HepG2 (cell line): ENCODE measurements around the gene GABBR2. TPM values are rescaled to one million over a fixed set of nuclear protein-coding genes. Genes with fewer than 3 reads are reported as not detected.

Source experiments
- ATAC-seq: fragments of 200-7000 bp; cut with Tn5 transposase; 3 replicates; pipeline ENCODE4 v1.9.1; 2020; ENCODE audit warnings: mild to moderate bottlenecking, moderate library complexity
- BruUV-seq: library from RNA; stranded (reverse); fragments of 400-500 nt; replicated peaks from 2 replicates; lab custom pipeline; 2021; lab: Mats Ljungman, UMichigan
- CTCF ChIA-PET: fragments of 300-600 bp; formaldehyde crosslinking; extraction: SDS; loops from one replicate; lab custom pipeline; 2021; ENCODE audit warnings: low total read pairs, inconsistent platforms, low intra/inter-chr PET ratio; lab: Yijun Ruan, JAX
- POLR2A ChIA-PET: fragments of 350-600 bp; sonication (Branson Sonifier 250); formaldehyde crosslinking; loops from one replicate; lab custom pipeline; 2020; ENCODE audit warnings: antibody characterized with exemption, inconsistent platforms; lab: Yijun Ruan, JAX
- DNase-seq: peaks from one replicate; pipeline ENCODE4 v3.0.0-alpha.2; 2015; ENCODE audit warnings: low spot score
- FAIRE-seq: peaks from 3 replicates; lab custom pipeline; 2011; peaks lifted over from hg19 to GRCh38; lab: Jason Lieb, UNC
- H2AFZ ChIP-seq: one replicate; pipeline ENCODE4 v1.6.1; 2011; ENCODE audit warnings: low read length, inconsistent platforms
- H3K27ac ChIP-seq: fragments of 300-600 bp; 3 replicates; pipeline ENCODE4 v1.8.0; 2011; ENCODE audit warnings: mixed run types, mild to moderate bottlenecking, mixed read lengths, low read length, inconsistent platforms; ENCODE audit not compliant: insufficient read depth; ENCODE audit errors: extremely low read length
- H3K27me3 ChIP-seq, 2 experiments: fragments of 200-600 bp in 1 of 2; 2 replicates in 1 of 2; 3 replicates in 1 of 2; pipeline versions ENCODE4 v1.6.0 to v1.8.0; 2011; ENCODE audit warnings: low read length in 2 of 2, mild to moderate bottlenecking in 2 of 2, moderate library complexity in 2 of 2, inconsistent platforms in 1 of 2; ENCODE audit not compliant: insufficient read depth in 2 of 2, control insufficient read depth in 1 of 2
- H3K36me3 ChIP-seq, 2 experiments: fragments of 200-600 bp in 1 of 2; replicated peaks in 1 of 2; 2 replicates in 1 of 2; 3 replicates in 1 of 2; pipeline versions ENCODE4 v1.5.1 to v1.8.0; 2011; ENCODE audit warnings: low read length in 2 of 2, inconsistent platforms in 1 of 2; ENCODE audit not compliant: insufficient read depth in 2 of 2, control insufficient read depth in 1 of 2
- H3K4me1 ChIP-seq: 2 replicates; pipeline ENCODE4 v1.5.1; 2012; ENCODE audit warnings: low read length, inconsistent platforms; ENCODE audit not compliant: insufficient read depth
- H3K4me2 ChIP-seq: 2 replicates; pipeline ENCODE4 v1.6.0; 2011; ENCODE audit warnings: low read depth, low read length, inconsistent platforms
- H3K4me3 ChIP-seq, 3 experiments: fragments of 200-600 bp in 1 of 3; sonication (generic), shearing (Covaris generic) in 1 of 3; replicated peaks in 1 of 3; 2 replicates each; pipeline ENCODE4 v1.5.1; 2011 to 2016; ENCODE audit warnings: low read length in 3 of 3, inconsistent platforms in 2 of 3, low read depth in 2 of 3, mild to moderate bottlenecking in 2 of 3, control low read depth in 1 of 3, mixed read lengths in 1 of 3; ENCODE audit not compliant: insufficient read depth in 1 of 3
- H3K79me2 ChIP-seq: one replicate; pipeline ENCODE4 v1.6.1; 2011; ENCODE audit warnings: low read length, inconsistent platforms; ENCODE audit not compliant: insufficient read depth
- H3K9ac ChIP-seq: 2 replicates; pipeline ENCODE4 v1.6.0; 2011; ENCODE audit warnings: mild to moderate bottlenecking, low read depth, low read length, inconsistent platforms; ENCODE audit not compliant: insufficient read depth
- H3K9me3 ChIP-seq: 2 replicates; pipeline ENCODE4 v1.5.1; 2012; ENCODE audit warnings: mild to moderate bottlenecking, low read length
- H4K20me1 ChIP-seq: 2 replicates; pipeline ENCODE4 v1.6.0; 2011; ENCODE audit warnings: inconsistent platforms, mild to moderate bottlenecking, low read length, moderate library complexity; ENCODE audit not compliant: insufficient read depth
- RNF2 ChIP-seq: fragments of 450-650 bp; conservative IDR thresholded peaks from 2 replicates; pipeline ENCODE4 v1.6.1; 2016; ENCODE audit warnings: low read depth
- SIN3A ChIP-seq: IDR thresholded peaks from 2 replicates; pipeline ENCODE4 v1.6.1; 2011; ENCODE audit warnings: low read depth, mild to moderate bottlenecking, control low read depth, low read length, borderline replicate concordance
- SIX1 ChIP-seq: sonication (generic); formaldehyde crosslinking; IDR thresholded peaks from 2 replicates; pipeline ENCODE4 v1.4.0; 2020; ENCODE audit warnings: missing genetic modification reagents, borderline replicate concordance
- SMARCE1 ChIP-seq: fragments of 450-650 bp; IDR thresholded peaks from 2 replicates; pipeline ENCODE4 v1.6.1; 2017; ENCODE audit warnings: borderline replicate concordance
- SP2 ChIP-seq: sonication (generic); formaldehyde crosslinking; IDR thresholded peaks from 2 replicates; pipeline ENCODE4 v1.5.1; 2020; ENCODE audit warnings: mild to moderate bottlenecking, missing genetic modification reagents
- SP4 ChIP-seq: sonication (generic); formaldehyde crosslinking; IDR thresholded peaks from 2 replicates; pipeline ENCODE4 v1.8.1; 2023; ENCODE audit warnings: mild to moderate bottlenecking, missing genetic modification reagents
- STAT5B ChIP-seq: sonication (generic); formaldehyde crosslinking; IDR thresholded peaks from 2 replicates; pipeline ENCODE4 v1.4.0; 2020; ENCODE audit warnings: missing genetic modification reagents
- ZEB1 ChIP-seq: IDR thresholded peaks from 2 replicates; pipeline ENCODE4 v1.6.1; 2012; ENCODE audit warnings: mild to moderate bottlenecking, low read depth, inconsistent platforms; ENCODE audit not compliant: insufficient replicate concordance
- ZNF850 ChIP-seq: sonication (generic); formaldehyde crosslinking; conservative IDR thresholded peaks from 2 replicates; pipeline ENCODE4 v1.9.0; 2021; ENCODE audit warnings: mild to moderate bottlenecking, missing genetic modification reagents
- WGBS: methylation state at CpG from one replicate; pipeline ENCODE4 v1.1.6; 2017; ENCODE audit warnings: low lambda C conversion rate; 5-methylcytosine and 5-hydroxymethylcytosine counted together
- in situ Hi-C: cut with HindIII; loops from 2 replicates; pipeline ENCODE4 v1.10.0; 2017; ENCODE audit warnings: low pct_unique_long_range_greater_than_20kb; ENCODE audit not compliant: extremely low pct_ligation_motif_present
- intact Hi-C: fragments of 100-400 bp; cut with micrococcal nuclease; formaldehyde crosslinking; loops from one replicate; pipeline ENCODE4 v1.10.0; 2022; ENCODE audit not compliant: unreplicated experiment
- polyA plus RNA-seq, 8 experiments: library from polyadenylated mRNA; depleted of rRNA in 3 of 8; stranded (reverse) in 7 of 8; unstranded in 1 of 8; fragments of >200 nt; fragmentation: Illumina TruSeq in 4 of 8; extraction: Trizol in 4 of 8; gene quantifications; 2 replicates each; pipeline versions ENCODE4 v1.2.1 to v1.2.3, GENCODE V29; 2011 to 2016; ENCODE audit warnings: low read depth in 4 of 8, missing spikeins in 1 of 8, mixed read lengths in 1 of 8; ENCODE audit not compliant: insufficient read depth in 1 of 8
- total RNA-seq, 5 experiments: library from RNA; depleted of rRNA; stranded (reverse); fragments of >200 nt; fragmentation: Illumina TruSeq; extraction: Trizol; gene quantifications; 2 replicates each; pipeline ENCODE4 v1.2.3, GENCODE V29; 2016; ENCODE audit warnings: low read depth in 1 of 5
- TF ChIP-seq, protein P1 (sequence below): sonication (generic); formaldehyde crosslinking; IDR thresholded peaks from 2 replicates; pipeline ENCODE4 v1.8.0; 2022; ENCODE audit warnings: missing genetic modification reagents, mild to moderate bottlenecking, moderate library complexity, borderline replicate concordance
- TF ChIP-seq, protein P2 (sequence below): sonication (generic); formaldehyde crosslinking; IDR thresholded peaks from 2 replicates; pipeline ENCODE4 v1.5.1; 2020; ENCODE audit warnings: missing genetic modification reagents, mild to moderate bottlenecking, borderline replicate concordance
- TF ChIP-seq, protein P3 (sequence below): IDR thresholded peaks from 2 replicates; pipeline ENCODE4 v1.6.1; 2018; ENCODE audit warnings: missing genetic modification reagents
- TF ChIP-seq, protein P4 (sequence below): sonication (generic); formaldehyde crosslinking; IDR thresholded peaks from 2 replicates; pipeline ENCODE4 v1.8.1; 2023; ENCODE audit warnings: missing genetic modification reagents, mild to moderate bottlenecking, borderline replicate concordance

The GABBR2 gene
- total and polyA plus RNA-seq, 2 of the 13 experiments (the other 11 are each of a cell fraction or from before 2014, with no cell fraction given): 0.02 TPM; not detected in 1

DNA sequence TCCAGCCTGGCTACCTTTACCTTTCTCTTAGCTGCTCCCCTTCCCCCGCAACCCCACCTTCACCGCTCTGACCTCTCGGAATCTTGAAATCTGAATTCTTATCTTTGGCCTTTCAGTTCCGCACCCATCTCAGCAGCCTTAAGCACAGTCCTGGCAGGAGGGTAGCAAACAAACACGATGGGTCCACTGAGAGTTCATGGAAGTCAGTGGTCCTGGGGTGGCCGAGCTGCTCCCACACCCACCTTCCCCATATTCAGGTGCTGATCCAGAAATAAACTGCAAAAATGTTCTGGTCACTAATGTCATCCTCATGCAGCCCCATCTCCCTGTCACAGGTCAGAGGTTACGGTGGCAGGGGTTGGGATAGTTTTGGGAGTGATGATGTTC is 393.7 kb downstream of the GABBR2 start (continued):
- TF ChIP-seq, protein P1, sequence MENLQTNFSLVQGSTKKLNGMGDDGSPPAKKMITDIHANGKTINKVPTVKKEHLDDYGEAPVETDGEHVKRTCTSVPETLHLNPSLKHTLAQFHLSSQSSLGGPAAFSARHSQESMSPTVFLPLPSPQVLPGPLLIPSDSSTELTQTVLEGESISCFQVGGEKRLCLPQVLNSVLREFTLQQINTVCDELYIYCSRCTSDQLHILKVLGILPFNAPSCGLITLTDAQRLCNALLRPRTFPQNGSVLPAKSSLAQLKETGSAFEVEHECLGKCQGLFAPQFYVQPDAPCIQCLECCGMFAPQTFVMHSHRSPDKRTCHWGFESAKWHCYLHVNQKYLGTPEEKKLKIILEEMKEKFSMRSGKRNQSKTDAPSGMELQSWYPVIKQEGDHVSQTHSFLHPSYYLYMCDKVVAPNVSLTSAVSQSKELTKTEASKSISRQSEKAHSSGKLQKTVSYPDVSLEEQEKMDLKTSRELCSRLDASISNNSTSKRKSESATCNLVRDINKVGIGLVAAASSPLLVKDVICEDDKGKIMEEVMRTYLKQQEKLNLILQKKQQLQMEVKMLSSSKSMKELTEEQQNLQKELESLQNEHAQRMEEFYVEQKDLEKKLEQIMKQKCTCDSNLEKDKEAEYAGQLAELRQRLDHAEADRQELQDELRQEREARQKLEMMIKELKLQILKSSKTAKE (CRISPR knock-in tag): no peak
- TF ChIP-seq SP2 (CRISPR knock-in tag): no peak
- TF ChIP-seq, protein P2, sequence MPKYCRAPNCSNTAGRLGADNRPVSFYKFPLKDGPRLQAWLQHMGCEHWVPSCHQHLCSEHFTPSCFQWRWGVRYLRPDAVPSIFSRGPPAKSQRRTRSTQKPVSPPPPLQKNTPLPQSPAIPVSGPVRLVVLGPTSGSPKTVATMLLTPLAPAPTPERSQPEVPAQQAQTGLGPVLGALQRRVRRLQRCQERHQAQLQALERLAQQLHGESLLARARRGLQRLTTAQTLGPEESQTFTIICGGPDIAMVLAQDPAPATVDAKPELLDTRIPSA (CRISPR knock-in tag): no peak

DNA sequence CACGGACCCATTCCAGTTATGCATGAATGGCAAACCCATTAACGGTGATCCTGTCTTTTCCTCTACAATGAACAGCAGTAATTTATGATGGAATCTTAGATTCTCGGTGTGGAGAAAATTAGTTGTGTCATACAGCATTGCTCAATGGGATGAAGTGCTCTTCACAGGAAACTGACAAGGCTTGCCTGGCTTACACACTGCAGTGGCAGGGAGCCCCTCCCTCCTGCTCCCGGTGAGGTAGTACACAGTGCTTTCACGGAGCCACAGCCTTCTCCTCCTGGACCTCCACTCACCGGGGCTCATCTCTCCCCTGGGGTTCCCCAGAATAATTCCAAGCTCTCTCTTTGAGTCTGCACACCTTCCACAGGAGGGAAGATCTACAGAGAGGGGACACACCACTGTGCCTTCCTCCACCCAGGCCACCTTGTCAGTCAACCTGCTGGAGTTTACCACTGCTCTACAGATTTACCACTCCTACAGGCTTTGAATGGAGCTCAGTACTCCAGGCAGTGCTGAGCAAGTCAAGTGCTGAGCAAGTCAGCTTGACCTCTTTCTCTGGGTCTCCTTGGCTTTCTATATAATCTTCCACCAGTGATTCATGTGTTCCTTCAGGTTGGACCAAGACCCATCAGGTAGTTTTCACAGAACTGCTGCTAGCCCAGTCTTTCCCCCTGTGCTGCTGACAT is 394.2 kb downstream of the GABBR2 start:
- ChIA-PET CTCF (interaction anchor here (1.5 to 1.7 kb wide), 3 partner anchors 461 to 482 kb away, joined by 5 to 21 read pairs (median 6); partner anchors contain the start of gene ANKS6), POLR2A (no interaction called here)
- Histone ChIP-seq H4K20me1 (no peaks in the 10 kb centered on the region), H3K27me3 (peaks cover 0 to 12% of the 10 kb centered on the region in 2 experiments; a peak in 3 of 5 replicates), H3K4me3 (no peak overlapping the region), H3K4me1 (no peaks in the 10 kb centered on the region), H3K9me3 (no peaks in the 10 kb centered on the region), H3K4me2 (no peak overlapping the region), H2AFZ (no peak overlapping the region), H3K79me2 (no peaks in the 10 kb centered on the region), H3K36me3 (no peaks in the 10 kb centered on the region), H3K27ac (no peak overlapping the region), H3K9ac (no peak overlapping the region)
- no TSS peak for BruUV-seq
- DNase-seq (no peak), ATAC-seq (no peak), FAIRE-seq (no peak)
- in situ Hi-C loops: loop anchor here (5.0 to 10.0 kb wide), 2 partner anchors 390 to 463 kb away; partner anchors contain the start of gene GABBR2
- 47% methylated on average over 3 of the region's 6 CpGs for WGBS
- intact Hi-C loops: loop anchor here (1.0 kb wide), 2 partner anchors 393 to 462 kb away; no protein-coding TSS in a partner anchor
- TF ChIP-seq ZNF850 (CRISPR knock-in tag): no peak
- TF ChIP-seq STAT5B (CRISPR knock-in tag): no peak
- TF ChIP-seq, protein P3, sequence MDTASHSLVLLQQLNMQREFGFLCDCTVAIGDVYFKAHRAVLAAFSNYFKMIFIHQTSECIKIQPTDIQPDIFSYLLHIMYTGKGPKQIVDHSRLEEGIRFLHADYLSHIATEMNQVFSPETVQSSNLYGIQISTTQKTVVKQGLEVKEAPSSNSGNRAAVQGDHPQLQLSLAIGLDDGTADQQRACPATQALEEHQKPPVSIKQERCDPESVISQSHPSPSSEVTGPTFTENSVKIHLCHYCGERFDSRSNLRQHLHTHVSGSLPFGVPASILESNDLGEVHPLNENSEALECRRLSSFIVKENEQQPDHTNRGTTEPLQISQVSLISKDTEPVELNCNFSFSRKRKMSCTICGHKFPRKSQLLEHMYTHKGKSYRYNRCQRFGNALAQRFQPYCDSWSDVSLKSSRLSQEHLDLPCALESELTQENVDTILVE: no peak
- no peak for TF ChIP-seq ZEB1
- no peak for TF ChIP-seq SIX1 (CRISPR knock-in tag)
- TF ChIP-seq SIN3A: no peak
- no peak for TF ChIP-seq SMARCE1
- no peak for TF ChIP-seq RNF2
- TF ChIP-seq, protein P4, sequence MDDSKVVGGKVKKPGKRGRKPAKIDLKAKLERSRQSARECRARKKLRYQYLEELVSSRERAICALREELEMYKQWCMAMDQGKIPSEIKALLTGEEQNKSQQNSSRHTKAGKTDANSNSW: no peak
- no peak for TF ChIP-seq SP4 (CRISPR knock-in tag)
